Erythroblast (primary cell): Measurements from ENCODE around the gene RBMS1.

Experiments used
- GATA1 ChIP-seq: IDR thresholded peaks from 2 replicates; pipeline ENCODE4 v1.6.1; 2011; ENCODE audit warnings: low read depth, mild to moderate bottlenecking, control low read depth, low read length, moderate library complexity
- POLR2A ChIP-seq: IDR thresholded peaks from 2 replicates; pipeline ENCODE4 v1.6.1; 2011; ENCODE audit warnings: mild to moderate bottlenecking, low read length

DNA sequence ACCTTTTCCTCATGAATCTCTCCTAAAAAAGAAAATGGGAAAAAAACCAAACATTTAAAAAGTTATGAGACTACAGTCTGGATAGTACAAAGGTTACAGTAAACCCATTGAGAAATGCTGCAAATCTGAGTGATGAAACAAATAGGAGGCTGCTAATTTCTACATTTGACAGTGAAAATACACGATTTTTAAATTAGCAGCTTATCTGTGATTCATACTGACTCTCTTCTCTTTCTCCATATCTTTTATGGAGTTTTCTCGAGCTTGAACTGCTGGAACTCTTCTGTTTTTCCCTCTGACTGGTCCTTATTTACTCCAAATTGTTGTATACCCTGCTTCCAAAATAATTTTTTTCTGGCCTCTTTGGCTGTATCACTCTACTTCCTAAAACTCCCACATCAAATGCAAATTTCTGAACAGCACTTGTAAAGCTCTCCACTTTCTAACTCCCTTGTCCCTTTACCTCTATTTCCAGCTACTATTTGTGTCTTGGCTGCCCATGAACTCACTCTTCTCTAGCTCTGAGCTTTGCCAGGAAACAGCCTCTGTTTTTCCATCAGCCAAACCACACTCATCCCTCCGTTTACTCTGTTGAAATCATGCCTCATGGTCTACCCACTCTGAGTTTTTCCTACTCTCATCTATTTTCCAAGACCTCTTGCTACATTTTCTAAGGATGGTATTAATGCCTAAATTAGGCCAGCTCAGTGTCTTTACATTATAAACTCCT, 73.7 kb downstream of the RBMS1 start:
- TF ChIP-seq POLR2A (no peak), GATA1 (no peak)
